HG03571 (cell line): ENCODE measurements around the gene C4orf50.
A peak's percentile ranks its signal among the peaks of the same experiment; 100 is the strongest.
"Not testable (repeated sequence)": the region's sequence is repeated elsewhere in the genome, so short reads cannot be mapped to it uniquely, and the experiment has no call there.

Experiments
- ATAC-seq: cut with Tn5 transposase; IDR thresholded peaks from one replicate; pipeline ENCODE4 v1.9.1; 2021; ENCODE audit not compliant: unreplicated experiment

C4orf50 gene

DNA sequence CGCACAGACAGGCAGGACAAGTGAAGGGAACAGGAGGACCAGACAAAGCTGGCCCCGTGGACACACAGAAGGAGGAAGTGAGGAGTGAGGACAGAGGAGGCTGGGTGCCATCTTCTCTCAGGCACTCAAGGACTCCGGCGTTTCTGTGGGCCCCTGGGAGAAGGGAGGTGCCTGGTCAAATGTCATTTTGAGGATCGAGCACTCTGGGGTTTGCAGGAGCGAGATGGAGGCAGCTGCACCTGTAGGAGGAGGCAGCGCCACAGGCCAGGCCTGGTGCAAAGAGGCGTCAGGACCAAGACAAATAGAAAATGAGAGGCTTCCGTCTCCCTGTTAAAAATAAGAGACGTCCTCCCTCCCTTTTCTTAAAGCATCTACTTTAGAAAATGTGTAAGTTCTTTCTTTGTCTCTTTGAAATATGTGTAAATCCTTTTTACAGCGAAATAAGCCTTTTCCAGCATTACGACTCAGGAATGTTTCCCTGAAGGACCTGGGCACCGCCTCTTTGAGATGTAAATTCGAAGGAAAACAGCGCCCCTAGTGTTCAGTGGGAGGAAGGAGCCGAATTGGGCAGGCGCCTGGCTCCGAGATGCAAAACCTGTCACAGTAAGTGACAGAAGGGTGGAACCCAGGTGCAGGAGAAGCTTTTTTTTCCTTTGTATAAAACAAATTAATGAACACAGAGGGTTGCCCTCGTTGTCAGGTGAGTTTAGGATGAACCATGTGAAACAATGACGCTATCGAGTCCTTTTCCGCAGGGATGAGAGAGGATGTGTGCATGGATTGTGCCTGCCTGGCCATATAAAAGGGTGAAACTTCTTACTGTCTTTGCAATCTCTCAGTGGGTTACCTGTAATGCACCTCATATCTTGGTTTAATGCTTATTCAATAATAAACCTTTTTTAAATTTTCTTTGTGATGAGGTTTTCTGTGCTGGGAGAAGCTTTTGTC is 1.4 kb upstream of the C4orf50 start:
- no peak for ATAC-seq

DNA sequence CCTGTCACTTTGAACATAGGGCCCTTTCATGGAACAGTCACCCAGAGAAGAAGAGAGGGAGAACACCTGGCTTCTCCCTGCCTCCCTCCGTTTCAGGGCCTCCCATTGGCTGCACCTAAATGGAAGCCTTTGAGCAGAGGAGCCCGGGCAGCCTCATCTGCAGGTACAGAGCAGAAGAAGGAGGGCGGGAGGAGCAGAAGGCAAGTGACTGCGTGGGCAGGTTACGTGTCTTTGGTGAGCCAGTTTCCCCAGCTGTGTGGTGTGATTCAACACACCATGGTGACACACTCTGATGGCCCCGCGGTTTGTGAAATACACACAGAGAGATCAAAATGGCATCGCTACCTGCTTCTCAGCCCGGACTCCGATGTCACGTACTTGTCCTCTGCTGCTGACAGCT is 431 bp downstream of the C4orf50 start:
- ATAC-seq, result no peak

DNA sequence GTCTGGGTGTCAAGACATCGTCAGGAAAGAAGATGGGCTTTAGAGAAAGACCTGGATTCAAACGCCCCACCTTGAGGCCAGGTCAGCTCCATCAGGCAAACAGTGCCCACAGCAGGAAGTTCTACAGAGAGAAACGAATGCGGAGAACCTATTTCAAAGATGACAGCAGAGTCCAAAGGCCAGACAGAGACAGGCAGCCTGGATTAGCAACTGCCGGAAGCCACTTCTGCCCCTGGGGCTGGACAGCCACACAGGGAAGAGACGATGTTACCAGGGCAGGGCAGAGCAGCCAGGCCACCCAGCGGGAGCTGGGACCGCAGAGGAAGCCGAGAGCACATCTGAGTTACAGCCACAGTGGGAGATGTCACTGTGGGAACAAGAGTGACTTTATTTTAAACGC is 1.2 kb downstream of the C4orf50 start:
- no peak for ATAC-seq

DNA sequence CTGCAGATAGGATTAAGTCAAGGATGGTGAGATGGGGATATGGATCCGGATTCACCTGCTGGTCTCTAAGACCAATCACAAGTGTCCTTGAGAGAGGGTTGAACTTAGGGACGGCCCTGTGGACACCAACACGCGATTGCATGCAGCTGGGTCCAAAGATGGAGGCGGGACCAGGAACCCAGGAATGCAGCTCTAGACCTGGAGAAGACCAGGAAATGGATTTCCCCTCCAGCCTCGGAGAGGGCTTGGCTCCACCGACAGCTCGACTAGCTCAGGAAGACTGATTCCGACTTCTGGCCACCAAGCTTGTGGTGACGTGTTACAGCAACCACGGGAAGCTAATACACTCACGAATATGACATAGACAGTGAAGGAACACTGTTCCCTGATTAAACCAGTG is 4.7 kb downstream of the C4orf50 start:
- no peak for ATAC-seq

DNA sequence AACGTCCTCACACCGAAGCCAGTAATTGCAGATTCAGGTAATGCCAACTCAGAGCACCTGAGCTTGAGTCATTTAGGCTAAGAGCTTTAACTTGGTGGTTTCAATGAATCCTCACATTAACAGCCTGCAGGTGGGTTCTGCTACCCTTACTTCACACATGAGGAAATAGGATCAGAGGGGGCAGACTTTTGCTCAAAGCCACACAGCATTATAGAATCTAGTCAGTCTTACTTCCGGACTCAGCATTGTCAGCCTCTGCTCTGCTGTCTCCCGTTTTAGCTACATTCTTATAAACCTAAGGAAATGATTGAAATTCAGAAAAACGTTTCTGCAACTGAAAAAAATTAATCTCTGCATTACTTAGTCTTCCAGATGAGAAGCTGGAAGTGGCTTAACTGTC is 6.0 kb downstream of the C4orf50 start:
- ATAC-seq, result no peak

DNA sequence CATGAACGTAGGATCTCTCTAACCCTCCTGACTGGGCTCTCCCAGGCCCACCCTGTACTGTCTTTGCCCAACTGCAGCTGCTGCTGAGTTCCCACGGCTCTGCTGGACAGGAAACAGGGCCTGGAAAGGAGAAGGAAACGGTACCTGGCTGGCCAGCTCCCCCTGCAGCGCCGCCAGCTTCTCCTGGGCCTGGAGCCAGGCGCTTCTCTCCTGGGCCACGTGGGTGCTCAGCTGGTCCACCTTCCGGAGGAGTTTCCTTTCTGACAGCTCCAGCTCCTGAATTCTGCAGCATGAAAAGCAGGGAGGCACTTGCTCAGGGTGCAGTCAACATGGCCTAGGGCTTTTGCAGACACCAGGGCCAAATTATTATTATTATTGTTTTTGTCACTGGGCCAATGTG is 6.5 kb downstream of the C4orf50 start:
- no peak for ATAC-seq

DNA sequence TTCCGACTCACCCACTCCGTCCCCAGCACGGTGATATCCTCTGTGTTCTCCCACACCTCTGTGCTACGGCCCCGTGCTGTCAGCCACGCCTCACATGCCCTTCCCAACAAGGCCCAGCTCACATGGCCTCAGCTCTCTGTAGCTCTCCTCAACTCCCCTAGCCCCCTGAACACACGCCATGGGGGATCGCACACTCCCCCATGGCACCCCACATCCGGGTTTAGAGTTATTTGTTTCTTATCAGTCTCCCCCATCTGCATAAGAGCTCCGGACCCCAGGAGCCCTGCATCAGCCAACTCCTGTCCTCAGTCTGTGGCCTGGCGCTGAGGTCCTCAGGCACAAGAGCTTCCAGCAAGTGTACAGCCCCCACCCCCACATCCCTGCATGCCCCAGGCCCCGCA is 7.0 kb downstream of the C4orf50 start:
- ATAC-seq, result no peak

DNA sequence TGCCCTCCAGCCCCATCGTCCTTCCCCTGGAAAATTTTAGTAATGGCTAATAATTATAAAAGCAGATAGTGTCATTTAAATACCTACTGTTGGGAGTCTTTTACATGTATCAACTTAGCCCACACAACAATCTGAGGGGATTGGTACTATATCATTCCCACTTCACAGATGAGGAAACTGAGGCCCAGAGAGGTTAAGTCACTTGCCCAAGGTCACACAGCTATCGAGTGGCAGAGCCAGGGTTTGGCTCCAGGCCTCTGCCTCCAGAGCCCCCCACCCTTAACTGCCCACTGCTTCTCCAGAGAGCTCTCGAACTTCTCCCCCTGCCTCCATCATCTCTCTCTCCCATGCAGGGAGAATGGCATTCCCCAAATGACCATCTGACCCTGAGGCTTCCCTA is 7.4 kb downstream of the C4orf50 start:
- no peak for ATAC-seq

DNA sequence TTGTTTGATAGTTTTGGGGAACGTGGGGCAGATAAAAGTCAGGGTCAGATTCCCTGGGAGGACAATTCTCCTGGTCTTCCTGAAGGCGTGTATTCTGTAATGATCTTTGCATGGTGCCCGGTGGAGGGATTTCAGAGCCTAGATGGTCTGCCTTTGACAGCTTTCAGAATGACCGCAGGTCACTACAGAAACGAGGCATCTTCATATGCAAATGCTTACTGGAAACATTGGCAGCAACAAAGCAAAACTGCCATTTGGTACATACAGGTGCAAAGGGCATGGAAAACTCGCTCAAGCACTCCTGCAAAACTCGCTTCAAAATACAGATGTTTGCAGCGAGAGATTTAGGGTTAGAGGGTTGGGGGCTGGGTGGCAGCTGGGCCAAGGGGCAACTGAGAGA is 8.8 kb downstream of the C4orf50 start:
- no peak for ATAC-seq

DNA sequence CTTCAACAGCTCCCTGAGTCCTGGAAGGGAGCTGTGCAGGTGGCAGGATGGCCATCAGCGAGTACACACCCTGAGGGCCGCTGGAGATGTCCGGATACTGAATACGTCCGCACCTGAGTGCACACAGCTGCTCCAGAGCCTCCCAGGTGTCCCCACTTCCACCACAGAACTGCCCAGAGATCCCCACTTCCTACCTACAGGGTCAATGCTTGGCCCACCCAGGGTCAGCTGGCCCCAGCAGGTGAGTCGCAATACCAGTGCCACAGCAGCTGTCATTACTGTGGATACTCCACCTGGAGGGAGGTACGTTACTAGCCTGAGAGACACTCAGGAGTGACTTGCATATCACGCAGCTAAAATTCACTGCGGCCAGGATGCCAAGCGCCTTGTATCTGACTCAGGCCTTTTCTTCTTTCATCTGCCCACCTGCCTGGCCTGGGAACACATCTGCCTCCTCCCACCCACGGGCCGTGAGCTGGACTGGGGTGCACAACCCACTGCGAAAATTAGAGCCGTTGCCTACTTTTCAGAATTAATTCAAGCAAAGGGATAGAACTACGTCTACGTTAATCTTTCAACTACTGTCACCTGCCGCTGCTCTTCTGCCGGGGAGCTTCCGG is 9.4 kb downstream of the C4orf50 start:
- ATAC-seq, result no peak

DNA sequence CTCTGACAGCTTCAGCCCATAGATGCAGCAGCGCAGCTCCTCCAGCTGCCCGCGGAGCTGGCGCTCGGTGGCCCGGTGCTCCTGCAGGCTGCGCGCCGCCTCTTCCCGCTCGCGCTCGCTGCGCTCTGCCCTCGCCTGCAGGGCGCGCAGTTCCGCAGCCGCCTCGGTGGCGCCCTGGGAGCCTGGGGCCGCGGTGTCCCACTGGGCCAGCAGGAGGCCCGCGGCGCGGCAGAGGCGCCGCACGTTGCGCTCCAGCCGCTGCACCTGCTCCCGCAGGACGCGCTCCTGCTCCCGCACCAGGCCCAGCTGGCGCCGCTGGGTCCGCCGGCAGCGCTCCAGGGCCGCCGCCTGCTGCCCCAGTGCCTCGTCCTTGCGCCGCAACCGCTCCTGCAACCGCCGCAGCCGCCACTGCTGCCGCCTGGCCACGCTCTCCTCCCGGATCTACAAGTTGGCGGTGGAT is 10.1 kb downstream of the C4orf50 start:
- no peak for ATAC-seq

DNA sequence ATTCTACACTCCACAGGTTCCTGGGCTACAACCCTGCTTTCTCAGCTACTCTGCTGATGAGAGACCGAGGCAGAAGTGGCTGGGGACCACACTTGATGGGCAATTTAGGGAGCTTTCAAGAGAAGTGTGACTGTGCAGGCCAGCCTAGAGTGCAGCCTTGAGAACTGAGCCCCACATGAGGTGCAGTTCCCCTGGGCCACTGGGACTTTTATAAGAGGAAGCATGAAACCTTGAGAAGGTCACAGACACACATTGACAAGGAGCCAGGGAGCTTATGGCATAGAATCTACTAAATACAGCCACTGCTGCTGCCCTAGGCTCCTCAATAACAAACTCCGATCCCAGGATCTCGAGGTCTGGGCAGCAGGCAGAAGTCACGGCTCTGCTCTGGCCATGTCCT is 13.1 kb downstream of the C4orf50 start:
- no peak for ATAC-seq

DNA sequence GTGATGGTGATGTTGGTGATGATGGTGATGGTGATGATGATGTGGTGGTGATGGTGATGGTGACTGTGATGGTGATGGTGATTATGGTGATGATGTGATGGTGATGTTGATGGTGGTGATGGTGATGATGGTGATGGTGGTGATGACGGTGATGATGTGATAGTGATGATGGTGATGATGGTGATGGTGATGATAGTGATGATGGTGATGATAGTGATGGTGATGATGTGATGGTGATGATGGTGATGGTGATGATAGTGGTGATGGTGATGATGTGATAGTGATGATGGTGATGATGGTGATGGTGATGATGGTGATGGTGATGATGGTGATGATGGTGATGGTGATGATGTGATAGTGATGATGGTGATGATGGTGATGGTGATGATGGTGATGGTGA is 14.7 kb downstream of the C4orf50 start:
- ATAC-seq, result not testable (repeated sequence)

DNA sequence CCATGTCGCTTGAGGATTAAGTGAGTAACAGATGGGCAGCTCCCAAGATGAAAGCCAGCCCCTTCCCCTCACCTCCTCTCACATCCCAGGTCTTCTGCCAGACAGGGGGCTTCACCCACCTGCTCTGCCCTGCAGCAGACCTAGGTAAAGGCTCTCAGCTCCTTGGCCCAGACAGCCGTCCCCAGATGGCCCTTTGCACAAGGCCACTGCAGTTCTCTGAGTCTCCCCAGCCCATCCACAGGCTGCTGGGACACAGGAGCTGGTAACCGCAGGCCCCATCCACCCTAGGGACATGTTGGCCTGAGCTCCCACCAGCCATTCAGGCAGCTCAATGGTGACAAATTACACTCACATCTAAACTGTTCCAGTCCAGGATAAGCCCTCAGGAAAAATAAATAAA is 15.3 kb downstream of the C4orf50 start:
- no peak for ATAC-seq

DNA sequence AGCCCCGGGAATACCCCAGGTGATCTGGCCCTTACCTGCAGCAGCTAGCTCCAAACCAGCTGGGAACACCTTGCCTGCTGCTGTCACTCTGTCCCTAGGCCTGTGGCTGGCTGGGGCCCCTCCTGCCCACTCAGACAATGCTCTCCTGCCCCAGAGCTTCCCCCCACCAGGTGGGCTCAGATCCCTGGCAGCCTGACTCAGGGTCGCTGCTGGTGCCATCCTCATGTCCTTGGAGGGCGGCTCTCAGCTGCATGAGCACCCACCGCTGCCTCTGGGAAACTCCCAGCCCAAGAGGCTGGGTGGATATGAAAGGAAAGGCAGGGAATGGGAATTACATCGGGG is 15.8 kb downstream of the C4orf50 start:
- no peak for ATAC-seq

DNA sequence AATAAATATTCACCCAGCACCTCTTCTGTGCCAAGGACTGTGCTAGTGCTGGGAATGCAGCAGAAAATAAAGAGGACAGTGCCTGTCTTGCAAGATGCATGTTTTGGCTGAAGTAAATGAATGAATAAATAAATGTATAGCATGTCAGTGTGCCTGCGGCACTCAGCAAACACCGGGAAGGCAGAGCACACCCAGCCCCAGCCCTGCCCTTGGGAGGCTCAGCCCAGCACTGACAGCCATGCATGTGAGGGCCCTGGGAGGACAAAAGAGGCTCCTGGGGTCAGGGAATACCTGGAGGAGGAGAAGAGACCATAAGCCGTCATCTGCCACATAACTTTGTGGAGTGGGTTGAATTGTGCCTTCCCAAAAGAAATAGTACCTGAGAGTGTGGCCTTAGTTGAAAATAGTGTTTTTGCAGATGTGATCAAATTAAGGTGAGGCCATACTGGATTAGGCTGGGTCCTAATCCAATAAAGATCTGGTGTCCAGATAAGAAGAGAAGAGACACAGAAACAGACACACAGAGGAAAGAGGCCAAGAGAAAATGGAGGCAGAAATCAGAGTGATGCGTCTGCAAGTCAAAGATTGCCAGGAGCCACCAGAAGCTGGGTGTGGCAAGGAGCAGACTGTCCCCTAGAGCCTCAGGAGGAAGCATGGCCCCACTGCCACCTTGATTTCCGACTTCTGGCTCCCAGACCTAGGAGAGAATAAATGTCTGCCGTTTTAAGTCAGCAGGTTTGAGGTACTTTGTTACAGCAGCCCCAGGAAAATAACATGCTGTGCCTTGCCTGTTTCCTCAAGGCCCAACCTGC is 16.3 kb downstream of the C4orf50 start:
- ATAC-seq, result no peak

DNA sequence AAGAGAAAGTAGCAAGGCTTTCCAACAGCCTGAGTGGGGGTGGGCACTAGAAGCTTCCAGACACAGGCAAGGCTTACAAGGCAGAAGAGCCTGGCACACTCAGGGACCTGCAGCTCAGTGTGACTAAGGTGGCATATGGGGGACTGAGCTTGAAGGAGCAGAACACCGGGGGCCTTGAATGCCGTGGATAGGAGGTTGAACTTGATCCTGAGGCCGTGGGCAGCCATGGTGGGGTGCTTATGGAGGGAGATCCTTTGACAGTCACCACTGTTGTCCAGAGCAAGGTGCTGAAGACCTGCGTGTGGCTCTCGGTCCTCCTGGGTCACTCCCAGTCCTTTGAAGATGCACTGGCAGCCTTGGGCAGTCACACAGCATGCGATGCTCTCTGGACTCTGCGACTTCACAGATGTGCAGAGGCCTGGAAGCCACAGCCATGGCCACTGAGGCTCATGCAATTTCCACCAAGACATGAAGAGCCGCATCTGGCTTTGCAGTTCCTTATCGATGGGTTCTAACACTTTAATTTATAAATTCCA is 18.3 kb downstream of the C4orf50 start:
- no peak for ATAC-seq

DNA sequence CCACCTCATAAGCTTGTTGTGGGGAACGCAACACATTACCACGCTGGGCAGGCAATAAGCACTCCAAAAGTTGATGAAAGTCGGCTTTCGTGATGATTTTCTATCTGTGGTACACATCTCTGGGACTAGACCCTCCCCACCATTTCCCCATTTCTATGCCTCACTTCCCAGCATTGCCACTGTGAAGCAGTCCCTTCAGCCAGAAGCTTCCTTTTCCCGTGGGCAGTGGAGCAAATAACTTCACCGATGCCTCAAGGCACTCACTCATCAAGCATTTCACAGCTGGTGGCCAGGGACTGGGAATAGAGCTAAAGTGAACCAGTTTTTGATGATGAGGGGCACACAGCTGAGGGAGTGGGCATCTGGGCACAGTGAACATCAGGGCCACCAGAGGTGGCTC is 18.9 kb downstream of the C4orf50 start:
- no peak for ATAC-seq

DNA sequence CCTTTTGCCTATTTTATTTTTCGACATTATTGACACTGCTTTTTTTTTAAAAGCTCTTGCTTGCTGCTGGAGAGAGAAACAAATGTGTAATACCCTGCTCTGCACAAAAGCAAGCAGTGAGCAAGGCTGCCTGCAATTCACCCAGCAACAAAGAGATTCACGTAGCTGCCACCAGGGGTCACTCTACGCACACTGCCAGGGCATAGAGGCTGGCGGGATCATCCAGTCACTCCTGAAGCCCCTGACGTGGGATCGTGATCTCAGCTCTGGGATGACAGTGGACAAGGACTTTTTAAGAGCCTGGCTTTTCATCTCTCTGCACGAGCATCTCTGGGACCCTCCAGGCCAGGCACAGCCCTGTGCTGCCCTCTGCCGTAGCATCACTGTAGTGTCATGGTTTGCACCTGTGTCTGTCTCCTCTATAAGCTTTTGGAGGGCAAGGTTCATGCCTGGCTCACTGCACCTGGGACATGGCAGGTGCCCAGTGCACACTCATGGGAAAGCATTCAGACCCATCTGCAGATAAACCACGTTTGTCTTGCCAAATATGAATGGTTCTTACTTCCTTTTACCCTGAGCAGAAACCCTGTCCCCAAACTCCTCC is 19.8 kb downstream of the C4orf50 start:
- peak; percentile 72 for ATAC-seq

DNA sequence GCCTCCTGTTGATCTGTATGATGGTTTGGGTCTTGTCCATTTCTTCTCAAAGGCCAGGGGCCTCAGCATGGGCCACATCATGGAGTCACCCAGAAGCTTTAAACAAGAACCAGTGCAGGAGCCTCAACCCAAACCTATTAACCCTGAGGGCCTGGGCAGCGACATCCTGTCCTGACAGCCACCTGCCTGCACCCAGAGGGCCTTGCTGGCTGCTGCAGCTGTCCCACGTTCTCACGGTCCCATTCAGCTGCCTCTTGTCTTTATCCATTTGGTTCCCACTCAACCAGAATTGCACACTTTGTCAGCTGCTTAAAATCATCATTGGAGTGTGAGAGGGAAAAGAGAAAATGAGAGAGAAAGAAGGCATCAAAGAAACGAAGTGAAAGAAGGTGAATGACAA is 21.6 kb downstream of the C4orf50 start:
- no peak for ATAC-seq
